Measurements from ENCODE around the gene SRBD1.
A peak's percentile ranks its signal among the peaks of the same experiment; 100 is the strongest.

Gene SRBD1

DNA sequence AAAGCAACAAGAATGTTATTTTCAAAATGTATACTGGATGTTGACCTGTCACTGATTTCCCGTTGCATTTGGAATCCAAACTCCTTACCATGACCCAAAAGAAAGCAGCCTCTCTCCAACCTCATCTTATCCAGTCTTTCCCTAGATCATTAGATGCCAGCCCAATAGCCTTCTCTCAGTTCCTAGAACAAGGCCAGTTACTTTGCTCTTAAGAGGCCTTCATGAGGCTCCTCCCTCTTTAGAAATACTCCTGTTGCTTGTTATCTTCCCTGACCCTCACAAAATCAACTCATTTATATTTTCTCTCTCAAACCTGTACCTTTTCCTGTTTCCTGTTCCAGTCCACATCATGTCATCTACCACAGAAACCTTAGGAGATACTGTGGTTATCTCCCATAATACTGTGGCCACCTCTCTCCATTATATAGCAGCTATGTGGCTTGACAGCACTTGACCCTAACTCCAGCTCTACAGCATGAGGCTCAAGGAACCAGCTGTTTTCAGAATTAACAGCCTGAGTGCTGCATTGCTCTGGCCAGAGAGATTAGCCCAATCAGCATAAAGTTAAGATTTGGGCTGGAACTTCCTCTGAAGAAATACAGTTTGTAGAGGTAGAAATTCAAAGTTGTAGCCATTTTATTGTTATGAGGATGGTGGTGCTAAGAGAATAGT, 22.8 kb downstream of the SRBD1 start:
- DNase-seq = no peak

DNA sequence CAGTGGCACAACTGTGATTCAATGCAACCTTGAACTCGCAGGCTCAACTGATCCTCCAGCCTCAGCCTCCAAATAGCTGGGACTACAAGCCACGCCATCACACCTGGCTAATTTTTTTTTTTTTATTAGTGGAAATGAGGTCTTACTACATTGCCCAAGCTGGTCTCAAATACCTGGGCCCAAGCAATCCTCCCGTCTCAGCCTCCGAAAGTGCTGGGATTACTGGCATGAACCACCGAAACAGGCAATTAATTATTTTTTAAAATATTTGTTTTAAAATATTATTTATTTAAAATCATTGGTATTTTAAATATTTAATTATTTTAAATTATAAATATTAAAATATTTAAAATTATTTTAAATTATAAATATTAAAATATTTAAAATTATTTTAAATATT, 24.5 kb downstream of the SRBD1 start:
- no peak for DNase-seq

DNA sequence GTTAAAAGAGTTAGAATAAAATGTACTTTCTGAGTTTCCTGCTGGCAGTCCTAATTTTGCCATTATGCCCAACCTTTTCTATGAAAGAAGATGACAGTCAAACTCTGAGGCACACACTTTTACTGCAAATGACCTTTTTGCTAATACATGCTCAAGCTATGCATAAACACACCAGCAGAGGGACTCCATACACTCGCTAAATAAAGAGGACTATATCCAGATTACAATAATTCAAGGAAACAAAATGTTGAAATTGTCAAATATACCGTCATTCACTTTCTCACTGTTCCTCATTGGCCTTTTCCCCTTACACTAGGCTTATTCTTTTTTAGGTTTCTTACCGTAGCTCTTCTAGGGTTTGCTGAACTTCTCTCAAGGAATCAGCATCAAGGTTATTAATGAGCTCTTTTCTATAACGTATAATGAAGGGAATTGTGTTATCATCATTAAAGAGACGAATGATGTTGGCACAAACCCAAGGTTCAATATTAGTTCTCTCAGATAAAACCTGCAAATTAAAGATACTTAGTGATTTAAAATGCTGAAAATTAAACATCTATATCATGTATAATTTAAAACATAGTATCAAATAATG, 25.7 kb downstream of the SRBD1 start:
- peak; percentile 49 for DNase-seq

DNA sequence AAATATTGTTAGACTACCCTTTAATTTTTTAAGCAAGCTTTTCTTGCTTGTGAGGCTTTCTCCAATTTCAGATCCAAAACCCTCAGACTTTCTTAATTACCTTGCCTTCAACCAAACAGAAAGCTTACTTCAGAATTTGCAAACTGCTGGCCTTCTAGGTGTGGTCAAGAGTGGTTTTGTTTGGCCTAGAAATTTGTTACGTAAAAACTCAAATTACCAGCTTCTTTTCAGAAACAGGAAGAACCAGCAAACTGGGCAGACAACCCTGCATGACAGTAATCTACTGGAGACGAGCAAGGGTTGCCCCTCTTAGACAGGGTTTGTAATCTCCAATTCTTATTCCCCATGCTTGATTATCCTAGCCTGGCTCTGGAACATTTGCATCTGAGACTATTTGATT, 27.1 kb downstream of the SRBD1 start:
- no peak for DNase-seq

DNA sequence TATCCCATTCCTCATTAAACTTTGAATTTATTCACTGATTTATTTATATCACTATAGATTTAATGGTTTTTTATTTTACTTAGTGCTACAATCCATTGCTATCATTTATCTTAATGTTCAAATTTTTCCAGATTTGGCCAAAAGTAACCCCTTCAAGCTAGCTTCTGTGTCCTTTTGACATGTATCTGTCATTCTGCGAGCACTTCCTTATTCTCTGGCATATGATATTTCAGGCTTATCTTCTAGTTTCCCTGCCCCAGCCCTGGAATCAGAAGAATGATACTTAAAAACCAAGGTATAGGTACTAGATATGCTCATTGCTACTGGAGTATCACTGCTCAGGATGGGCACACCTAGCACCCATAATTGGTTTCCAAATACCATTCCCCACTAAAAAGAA, 28.5 kb downstream of the SRBD1 start:
- no peak for DNase-seq

DNA sequence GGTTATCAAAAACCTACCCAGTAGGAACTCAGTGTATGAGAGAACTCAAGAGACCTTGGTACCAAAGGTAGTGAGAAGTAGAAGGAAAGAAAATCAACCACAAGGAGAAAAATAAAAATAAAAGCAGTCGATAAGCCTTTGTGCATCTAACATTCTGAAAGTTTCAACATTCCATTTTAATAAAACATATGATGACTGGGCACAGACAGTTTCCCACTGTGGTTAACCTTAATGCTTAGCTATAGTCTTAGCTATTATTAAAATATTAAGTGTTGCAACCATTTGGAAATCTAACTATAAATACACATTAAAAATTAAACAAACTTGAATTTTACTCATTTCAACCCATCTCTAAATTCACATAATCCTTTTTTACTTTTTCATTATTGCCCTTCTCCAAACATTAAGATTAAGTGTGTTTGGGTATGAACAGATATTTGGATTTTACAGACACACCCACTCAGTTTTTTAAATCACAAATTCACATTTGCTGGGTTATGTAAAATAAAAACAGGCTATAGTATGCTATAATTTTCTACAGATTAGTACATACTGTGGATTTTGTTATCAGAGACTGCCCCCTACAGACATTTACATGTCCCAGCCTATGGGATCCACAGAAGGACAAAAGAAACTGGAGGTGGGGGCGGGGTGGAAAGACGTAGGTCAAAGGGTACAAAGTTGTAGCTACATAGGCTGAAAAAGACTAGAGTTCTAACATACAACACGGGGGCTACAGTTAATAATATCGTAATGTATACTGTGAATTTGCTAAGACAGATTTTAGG, 32.8 kb downstream of the SRBD1 start:
- DNase-seq = peak; percentile 53

DNA sequence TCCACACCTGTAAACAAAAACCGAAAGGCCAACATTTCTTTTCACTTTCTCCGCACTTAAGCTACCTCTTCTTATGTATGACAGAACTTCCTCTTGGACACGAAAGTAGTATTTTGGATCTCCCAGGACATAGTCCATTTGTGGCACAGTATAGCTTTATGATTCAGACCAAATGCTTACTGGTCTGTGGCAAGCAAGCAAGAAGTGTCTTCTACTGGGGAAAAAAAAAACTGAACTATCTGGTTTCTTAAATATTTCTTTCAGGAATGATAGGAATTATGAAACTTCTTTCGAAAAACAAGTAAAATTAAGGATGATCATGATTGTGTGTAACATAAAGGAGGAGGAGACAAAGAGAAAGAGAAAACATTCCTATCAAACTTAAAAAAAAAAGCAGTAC, 33.6 kb downstream of the SRBD1 start:
- peak; percentile 59 for DNase-seq

DNA sequence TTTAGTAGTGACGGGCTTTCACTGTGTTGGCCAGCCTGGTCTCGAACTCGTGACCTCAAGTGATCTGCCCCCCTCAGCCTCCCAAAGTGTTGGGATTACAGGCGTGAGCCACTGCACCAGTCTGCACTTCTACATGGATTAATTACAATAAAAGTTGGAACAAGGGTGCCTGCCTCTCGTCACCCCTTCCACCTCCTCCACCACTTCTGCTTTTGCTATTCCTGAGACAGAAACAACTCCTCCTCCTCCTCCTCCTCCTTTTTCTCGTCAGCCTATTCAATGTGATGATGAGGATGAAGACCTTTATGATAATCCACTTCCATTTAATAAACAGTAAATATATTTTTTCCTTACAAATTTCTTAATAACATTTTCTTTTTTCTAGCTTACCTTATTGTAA, 35.2 kb downstream of the SRBD1 start:
- DNase-seq = no peak

DNA sequence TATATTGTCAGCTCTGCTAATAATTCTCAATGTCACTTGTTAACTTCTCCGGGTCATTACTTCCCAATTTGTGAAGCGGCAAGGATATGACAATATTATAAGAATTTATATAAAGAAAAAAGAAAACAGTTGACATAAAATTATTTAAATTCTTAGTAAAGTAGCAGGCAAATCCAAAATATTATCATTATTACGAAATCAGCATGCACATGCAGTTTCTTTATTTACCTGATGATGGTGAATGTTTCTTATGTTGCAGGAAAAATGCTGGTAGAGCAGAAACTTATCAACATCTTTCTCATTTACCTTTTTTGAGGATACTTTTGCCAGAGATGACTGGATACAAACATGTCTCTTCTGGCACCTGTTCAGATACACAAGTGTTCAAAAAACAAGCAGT, 38.1 kb downstream of the SRBD1 start:
- no peak for DNase-seq

DNA sequence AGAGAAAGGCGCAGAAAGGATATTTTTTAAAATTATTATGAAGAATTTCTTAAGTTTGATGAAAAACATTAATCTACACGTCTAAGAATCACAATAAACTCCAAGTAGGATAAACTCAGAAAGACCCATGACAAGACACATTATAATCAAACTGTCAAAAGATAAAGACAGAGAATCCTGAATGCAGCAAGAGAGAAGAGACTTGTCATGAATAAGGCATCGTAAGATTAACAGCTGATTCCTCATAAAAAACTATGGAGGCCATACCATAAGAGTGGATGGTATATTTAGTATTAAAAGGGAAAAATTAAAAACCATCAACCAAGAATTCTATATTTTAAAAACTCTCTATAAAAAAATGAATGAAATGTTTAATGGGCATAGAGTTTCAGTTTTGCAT, 39.1 kb downstream of the SRBD1 start:
- DNase-seq = no peak

DNA sequence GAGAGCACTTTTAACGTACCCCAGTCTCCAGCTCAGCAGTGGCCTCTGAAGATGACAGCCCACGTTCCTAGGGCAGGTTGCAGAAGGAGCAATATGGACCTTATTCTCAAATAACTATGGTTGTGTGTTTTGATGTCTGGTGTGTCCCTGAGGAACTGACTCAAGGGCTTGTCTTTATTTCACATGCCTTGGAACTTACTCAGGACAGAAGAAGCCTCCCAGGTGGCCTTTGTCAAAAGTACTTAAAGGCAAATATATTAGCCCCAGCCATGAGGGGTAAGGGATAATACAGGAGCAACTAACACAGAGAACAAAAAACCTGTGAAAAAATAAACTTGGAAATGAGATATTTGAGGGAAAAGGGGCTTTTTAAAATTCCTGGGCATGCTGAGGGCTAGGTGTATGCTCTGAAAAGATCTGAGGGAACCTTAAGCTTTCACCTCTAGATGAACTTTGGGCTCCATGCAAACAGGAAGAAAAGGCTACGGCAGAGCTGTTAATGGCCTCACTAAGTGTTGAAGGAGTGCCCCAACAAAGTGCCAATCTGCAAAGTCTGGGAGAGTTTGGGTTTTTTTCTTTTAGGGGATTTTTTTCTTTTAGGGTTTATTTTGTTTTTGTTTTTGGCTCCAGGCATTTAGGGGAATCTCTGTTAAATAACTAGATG, 40.3 kb downstream of the SRBD1 start:
- peak; percentile 46 for DNase-seq

DNA sequence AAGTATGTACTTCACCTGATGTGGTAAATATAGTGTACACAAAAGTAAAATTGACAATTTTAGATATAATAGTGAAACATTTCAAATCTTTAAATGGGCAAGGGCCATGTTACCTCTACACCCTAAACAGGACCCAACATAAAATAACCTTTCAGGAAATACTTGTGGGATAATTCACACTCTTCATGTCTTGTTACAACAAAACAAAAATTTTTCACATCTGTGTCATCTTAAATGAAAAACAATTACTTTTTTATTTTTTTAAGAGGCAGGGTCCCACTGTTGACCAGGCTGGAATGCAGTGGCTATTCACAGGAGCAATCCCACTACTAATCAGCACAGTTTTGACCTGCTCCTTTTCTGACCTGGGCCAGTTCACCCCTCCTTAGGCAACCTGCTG, 42.1 kb downstream of the SRBD1 start:
- DNase-seq = peak; percentile 22

DNA sequence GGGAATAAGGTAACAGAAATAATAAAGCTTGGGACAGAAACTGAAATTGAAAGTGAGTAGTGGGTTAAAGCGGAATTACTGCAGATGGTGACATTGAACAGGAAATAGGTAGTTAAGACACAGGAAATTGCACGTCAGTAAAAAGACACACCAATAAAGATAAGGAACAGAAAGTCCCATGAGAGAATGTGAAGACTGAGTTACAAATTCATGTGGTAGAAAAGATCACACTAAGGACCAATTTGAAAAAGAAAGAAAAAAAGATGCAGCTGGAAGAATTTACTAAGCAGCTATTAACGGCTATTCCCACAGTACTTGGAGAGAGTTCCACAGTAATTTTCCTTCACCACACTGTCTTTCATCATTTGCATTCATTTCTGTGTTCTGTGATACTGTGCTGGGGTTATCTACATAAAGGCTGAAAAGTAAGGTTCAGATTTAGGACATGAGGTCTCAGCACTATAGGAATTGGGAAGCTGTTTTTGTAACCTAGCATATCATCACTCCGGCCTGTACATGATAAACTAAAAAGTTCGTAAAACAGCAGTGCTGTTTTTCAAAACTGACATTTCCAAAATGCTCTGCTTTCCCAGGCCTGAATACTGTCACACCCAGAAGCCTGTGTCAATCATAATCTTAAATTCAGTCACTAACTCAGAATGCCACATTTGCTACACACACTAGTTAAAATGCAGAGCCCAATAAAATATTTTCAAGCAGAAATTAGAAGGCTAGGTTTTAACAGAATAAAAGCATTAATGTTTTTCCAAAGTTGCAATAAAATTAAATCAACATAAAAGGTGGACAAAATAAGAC, 42.9 kb downstream of the SRBD1 start:
- DNase-seq = peak; percentile 19

DNA sequence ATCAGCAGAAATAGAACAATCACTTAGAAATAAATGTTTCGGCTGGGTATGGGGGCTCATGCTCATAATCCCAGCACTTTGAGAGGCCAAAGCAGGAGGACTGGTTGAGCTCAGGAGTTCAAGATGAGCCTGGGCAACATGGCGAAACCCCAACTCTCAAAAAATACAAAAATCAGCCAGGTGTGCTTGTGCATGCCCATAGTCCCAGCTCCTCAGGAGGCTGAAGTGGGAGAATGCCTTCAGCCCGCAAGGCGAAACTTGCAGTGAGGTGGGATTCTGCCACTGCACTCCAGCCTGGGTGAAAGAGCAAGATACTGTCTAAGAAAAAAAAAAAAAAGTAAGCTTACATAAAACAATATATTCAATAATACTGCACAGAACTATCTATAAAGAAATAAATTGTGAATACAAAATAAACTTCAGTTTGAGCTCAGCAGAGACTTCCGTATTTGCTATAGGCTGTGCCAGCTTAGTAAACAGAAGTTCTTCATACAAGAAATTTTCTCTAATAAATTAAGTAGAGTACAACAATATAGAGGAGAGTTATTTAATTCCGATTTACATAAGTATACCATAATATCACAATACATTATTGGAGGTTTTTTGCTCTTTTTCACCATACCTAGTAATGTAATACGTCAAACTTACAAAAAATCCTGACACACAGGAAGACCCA, 43.6 kb downstream of the SRBD1 start:
- DNase-seq = no peak

DNA sequence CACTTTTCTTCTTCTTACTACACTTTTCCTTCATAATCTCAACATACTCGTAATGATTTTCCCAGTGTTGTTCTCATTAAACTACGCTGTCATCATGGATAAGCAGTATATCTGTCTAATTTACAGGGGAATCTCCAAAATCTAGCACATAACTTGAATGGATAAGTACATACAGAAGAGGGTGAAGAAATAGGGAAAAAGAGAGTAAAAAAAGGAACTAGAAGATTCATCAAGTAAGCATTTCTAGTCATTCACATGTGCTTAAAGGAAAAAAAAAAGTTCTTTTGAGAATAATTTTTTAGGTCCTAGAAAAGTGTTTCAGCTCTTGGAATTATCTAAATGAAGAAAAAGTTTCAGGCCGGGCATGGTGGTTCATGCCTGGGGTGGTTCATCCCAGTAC, 51.6 kb downstream of the SRBD1 start:
- DNase-seq = no peak

DNA sequence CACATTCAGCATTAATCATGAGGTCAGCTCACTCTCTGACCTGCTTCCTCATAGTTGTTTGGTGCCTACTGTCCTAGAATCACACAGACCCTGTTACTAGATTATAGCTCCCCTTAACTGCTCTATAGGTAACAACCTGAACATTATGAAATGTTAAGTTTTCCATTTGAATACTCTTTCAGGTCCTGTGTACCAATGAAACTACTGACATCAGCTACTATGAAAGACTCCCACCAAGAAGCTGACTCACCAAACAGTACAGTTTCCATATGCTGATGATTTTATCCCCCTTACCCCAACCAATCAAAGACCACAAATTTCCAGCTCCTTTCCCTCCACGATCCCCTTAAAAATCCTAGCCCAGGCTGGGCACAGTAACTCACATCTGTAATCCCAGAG, 56.3 kb downstream of the SRBD1 start:
- DNase-seq = peak; percentile 49

DNA sequence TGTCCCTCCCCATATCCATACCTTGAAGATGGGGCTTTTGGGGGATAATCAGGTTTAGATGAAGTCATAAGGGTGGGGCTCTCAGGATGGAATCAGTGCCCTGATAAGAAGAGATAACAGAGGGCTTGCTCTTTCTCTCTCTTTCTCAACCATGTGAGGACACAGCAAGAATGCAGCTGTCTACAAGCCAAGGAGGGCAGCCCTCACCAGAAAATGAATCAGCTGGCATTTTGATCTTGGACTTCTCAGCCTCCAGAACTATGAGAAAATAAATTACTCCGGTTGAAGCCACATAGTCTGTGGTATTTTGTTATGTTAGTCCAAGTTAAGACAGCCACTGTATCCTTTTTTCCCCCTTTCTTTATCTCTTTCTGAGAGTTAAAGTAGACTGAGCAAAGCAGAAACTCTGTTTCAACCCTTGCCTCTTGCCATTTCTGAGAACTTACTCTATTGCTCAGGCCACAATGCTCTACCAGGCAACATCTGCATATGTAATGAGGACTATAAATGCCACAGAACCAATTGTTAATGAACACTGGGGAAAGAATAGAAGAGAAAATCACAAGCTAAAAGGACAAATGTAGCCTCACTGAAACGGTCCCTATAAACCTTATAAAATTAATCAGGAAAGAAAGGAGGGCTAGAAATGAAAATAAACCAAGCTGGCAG, 56.9 kb downstream of the SRBD1 start:
- peak; percentile 48 for DNase-seq

DNA sequence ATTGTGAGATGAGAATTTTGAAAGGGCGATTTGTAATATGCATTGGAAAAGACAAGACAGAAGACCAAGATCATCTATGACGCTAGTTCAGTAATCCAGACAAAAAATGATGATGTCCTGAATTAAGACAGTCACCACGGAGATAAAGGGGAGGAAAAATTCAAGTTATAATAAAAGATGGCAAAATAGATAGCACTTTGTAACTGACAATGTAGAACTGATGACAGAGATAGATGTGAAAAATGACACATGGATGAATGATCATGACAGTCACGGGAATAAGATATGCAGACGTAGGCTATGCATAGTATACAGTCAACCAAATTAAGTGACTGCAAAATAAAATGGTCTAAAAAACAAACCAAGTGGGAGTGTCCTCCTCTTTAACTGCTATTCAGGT, 59.2 kb downstream of the SRBD1 start:
- DNase-seq = no peak

DNA sequence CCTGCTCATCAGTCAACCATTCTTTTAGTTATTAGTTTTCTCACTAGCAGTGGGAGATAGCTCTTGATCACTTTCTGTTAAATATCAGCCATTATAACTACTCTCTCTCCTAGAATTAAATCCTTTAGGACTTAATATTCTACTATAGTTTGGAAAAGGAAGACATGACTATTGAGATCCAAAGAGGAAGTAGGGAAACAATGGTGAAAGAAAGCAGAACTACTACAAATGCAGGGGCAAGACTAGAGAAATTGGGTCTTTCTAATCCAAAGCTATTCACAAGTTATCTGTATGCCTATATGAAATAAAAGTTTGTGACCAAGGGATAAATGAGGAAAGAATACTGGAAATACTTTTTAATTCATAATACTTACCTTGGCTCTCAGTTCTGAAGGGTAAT, 65.1 kb downstream of the SRBD1 start:
- DNase-seq = no peak

DNA sequence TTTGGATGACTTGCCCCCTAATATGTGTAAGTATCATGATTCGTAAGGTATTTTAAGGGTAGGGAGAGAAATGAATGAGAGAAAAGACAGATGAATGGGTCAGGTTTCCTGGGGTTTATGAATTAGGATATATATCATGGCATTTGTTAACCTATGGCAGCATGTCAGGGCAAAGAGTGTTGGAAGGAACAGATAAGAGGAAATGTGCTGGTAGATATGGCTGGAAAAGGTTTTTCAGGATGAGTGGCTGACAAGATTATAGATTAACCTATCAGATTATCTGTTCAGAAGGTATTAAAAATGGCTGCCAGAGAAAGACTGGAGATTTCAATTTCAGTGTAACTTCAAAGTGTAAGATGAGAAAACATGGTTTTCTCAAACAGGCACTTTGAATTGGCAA, 67.8 kb downstream of the SRBD1 start:
- no peak for DNase-seq

DNA sequence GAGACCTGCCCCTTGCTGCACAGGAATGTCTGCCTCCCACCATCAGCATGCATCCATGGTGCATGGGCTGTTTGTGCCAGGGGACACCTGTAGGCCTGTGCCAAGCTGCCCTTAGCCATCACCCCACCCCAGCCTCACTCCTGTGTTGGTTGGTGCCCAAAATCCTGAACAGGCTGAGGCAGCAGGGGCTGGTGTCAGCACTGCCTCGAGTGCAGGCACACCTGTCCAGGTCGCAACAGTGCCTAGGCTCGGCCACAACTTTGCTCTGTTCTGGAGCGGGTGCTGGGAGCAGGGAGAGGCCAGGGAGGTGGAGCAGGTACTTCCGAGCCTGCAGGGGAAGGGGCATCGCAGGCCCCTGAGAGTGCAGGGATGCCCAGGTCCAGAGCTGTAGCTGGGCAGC, 69.1 kb downstream of the SRBD1 start:
- DNase-seq = no peak

DNA sequence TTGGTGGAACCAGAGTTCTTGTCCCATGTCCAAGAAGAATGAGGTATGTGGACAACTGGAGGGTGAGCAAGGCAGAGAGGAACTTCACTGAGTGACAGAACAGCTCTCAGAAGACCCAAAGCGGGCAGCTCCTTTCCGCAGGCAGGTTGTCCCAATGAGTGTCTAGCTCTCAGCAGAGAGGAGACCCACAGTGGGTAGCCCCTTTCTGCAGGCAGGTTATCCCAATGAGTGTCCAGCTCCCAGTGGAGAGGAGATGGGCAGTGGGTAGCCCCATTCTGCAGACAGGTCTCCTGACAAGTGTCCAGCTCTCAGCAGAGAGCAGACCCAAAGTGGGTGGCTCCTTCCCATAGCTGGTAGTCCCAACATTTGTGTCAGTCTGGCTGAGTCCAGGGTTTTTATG, 69.6 kb downstream of the SRBD1 start:
- DNase-seq = no peak

Data from fibroblast of skin of right biceps (primary cell).